Measurements from ENCODE around the gene ANKRD33B.
A peak's percentile ranks its signal among the peaks of the same experiment; 100 is the strongest.

The ANKRD33B gene

GRCh38 chr5:10592601-10593000 lies 28.7 kb downstream of the ANKRD33B start:
- H3K27me3 ChIP-seq (ENCODE audit: low read depth, low read length) = no peaks in the 10 kb centered on the region
- H3K27ac ChIP-seq (ENCODE audit: low read length) = no peak overlapping the region
- no peaks in the 10 kb centered on the region for H3K9me3 ChIP-seq (ENCODE audit: control insufficient read depth in 1 of 2, low read length in 2 of 2)
- no peaks in the 10 kb centered on the region for H3K36me3 ChIP-seq (ENCODE audit: control insufficient read depth in 1 of 2, insufficient read depth in 2 of 2, low read length in 2 of 2)
- no peak overlapping the region for H3K4me3 ChIP-seq (ENCODE audit: low read depth in 1 of 2, low read length in 2 of 2)
- H3K4me1 ChIP-seq (ENCODE audit: control insufficient read depth in 1 of 2, insufficient read depth in 2 of 2, low read length in 2 of 2) = no peaks in the 10 kb centered on the region

- no peak overlapping the region for H3K27ac ChIP-seq (ENCODE audit: low read length)
- no peaks in the 10 kb centered on the region for H3K27me3 ChIP-seq (ENCODE audit: low read depth, low read length)
- H3K9me3 ChIP-seq (ENCODE audit: control insufficient read depth in 1 of 2, low read length in 2 of 2) = no peaks in the 10 kb centered on the region
- no peak overlapping the region for H3K4me3 ChIP-seq (ENCODE audit: low read depth in 1 of 2, low read length in 2 of 2)
- no peaks in the 10 kb centered on the region for H3K4me1 ChIP-seq (ENCODE audit: control insufficient read depth in 1 of 2, insufficient read depth in 2 of 2, low read length in 2 of 2)
- H3K36me3 ChIP-seq (ENCODE audit: control insufficient read depth in 1 of 2, insufficient read depth in 2 of 2, low read length in 2 of 2) = no peaks in the 10 kb centered on the region
Observed at GRCh38 chr5:10593531-10594181, 29.8 kb downstream of the ANKRD33B start.

- Histone ChIP-seq H3K36me3 (ENCODE audit: control insufficient read depth in 1 of 2, insufficient read depth in 2 of 2, low read length in 2 of 2) (no peaks in the 10 kb centered on the region), H3K27me3 (ENCODE audit: low read depth, low read length) (no peaks in the 10 kb centered on the region), H3K4me1 (ENCODE audit: control insufficient read depth in 1 of 2, insufficient read depth in 2 of 2, low read length in 2 of 2) (no peaks in the 10 kb centered on the region), H3K9me3 (ENCODE audit: control insufficient read depth in 1 of 2, low read length in 2 of 2) (peaks cover 0 to 2% of the 10 kb centered on the region in 2 donors), H3K27ac (ENCODE audit: low read length) (no peak overlapping the region), H3K4me3 (ENCODE audit: low read depth in 1 of 2, low read length in 2 of 2) (no peak overlapping the region)
Observed at GRCh38 chr5:10594591-10595210, 30.8 kb downstream of the ANKRD33B start.

GRCh38 chr5:10595293-10595671 lies 31.4 kb downstream of the ANKRD33B start:
- Histone ChIP-seq H3K4me3 (ENCODE audit: low read depth in 1 of 2, low read length in 2 of 2) (no peak overlapping the region), H3K9me3 (ENCODE audit: control insufficient read depth in 1 of 2, low read length in 2 of 2) (peaks cover 0 to 2% of the 10 kb centered on the region in 2 donors), H3K36me3 (ENCODE audit: control insufficient read depth in 1 of 2, insufficient read depth in 2 of 2, low read length in 2 of 2) (no peaks in the 10 kb centered on the region), H3K27me3 (ENCODE audit: low read depth, low read length) (no peaks in the 10 kb centered on the region), H3K4me1 (ENCODE audit: control insufficient read depth in 1 of 2, insufficient read depth in 2 of 2, low read length in 2 of 2) (peaks cover 0 to 2% of the 10 kb centered on the region in 2 donors), H3K27ac (ENCODE audit: low read length) (peak overlapping the region; percentile 37)

- Histone ChIP-seq H3K4me1 (ENCODE audit: control insufficient read depth in 1 of 2, insufficient read depth in 2 of 2, low read length in 2 of 2) (peaks cover 2 to 4% of the 10 kb centered on the region in 2 donors), H3K36me3 (ENCODE audit: control insufficient read depth in 1 of 2, insufficient read depth in 2 of 2, low read length in 2 of 2) (no peaks in the 10 kb centered on the region), H3K9me3 (ENCODE audit: control insufficient read depth in 1 of 2, low read length in 2 of 2) (peaks cover 0 to 2% of the 10 kb centered on the region in 2 donors), H3K27ac (ENCODE audit: low read length) (peak overlapping the region; percentile 37), H3K4me3 (ENCODE audit: low read depth in 1 of 2, low read length in 2 of 2) (peak overlapping the region in 1 of 2 donors; percentile 22), H3K27me3 (ENCODE audit: low read depth, low read length) (no peaks in the 10 kb centered on the region)
Observed at GRCh38 chr5:10595672-10596309, 31.9 kb downstream of the ANKRD33B start.

- no peaks in the 10 kb centered on the region for H3K27me3 ChIP-seq (ENCODE audit: low read depth, low read length)
- no peak overlapping the region for H3K27ac ChIP-seq (ENCODE audit: low read length)
- peaks cover 0 to 2% of the 10 kb centered on the region in 2 donors for H3K9me3 ChIP-seq (ENCODE audit: control insufficient read depth in 1 of 2, low read length in 2 of 2)
- H3K4me3 ChIP-seq (ENCODE audit: low read depth in 1 of 2, low read length in 2 of 2) = peak overlapping the region in 1 of 2 donors; percentile 22
- peaks cover 4 to 7% of the 10 kb centered on the region in 2 donors for H3K4me1 ChIP-seq (ENCODE audit: control insufficient read depth in 1 of 2, insufficient read depth in 2 of 2, low read length in 2 of 2)
- H3K36me3 ChIP-seq (ENCODE audit: control insufficient read depth in 1 of 2, insufficient read depth in 2 of 2, low read length in 2 of 2) = no peaks in the 10 kb centered on the region
Observed at GRCh38 chr5:10596310-10596703, 32.4 kb downstream of the ANKRD33B start.

- peaks cover 8 to 13% of the 10 kb centered on the region in 2 donors for H3K4me1 ChIP-seq (ENCODE audit: control insufficient read depth in 1 of 2, insufficient read depth in 2 of 2, low read length in 2 of 2)
- H3K4me3 ChIP-seq (ENCODE audit: low read depth in 1 of 2, low read length in 2 of 2) = no peak overlapping the region
- peaks cover 0 to 2% of the 10 kb centered on the region in 2 donors for H3K9me3 ChIP-seq (ENCODE audit: control insufficient read depth in 1 of 2, low read length in 2 of 2)
- H3K36me3 ChIP-seq (ENCODE audit: control insufficient read depth in 1 of 2, insufficient read depth in 2 of 2, low read length in 2 of 2) = no peaks in the 10 kb centered on the region
- H3K27me3 ChIP-seq (ENCODE audit: low read depth, low read length) = no peaks in the 10 kb centered on the region
- H3K27ac ChIP-seq (ENCODE audit: low read length) = no peak overlapping the region
Observed at GRCh38 chr5:10596886-10597451, 33.1 kb downstream of the ANKRD33B start.

GRCh38 chr5:10599113-10599512 lies 35.2 kb downstream of the ANKRD33B start:
- H3K9me3 ChIP-seq (ENCODE audit: control insufficient read depth in 1 of 2, low read length in 2 of 2) = peaks cover 0 to 2% of the 10 kb centered on the region in 2 donors
- H3K27ac ChIP-seq (ENCODE audit: low read length) = no peak overlapping the region
- peaks cover 8 to 15% of the 10 kb centered on the region in 2 donors for H3K4me1 ChIP-seq (ENCODE audit: control insufficient read depth in 1 of 2, insufficient read depth in 2 of 2, low read length in 2 of 2)
- no peaks in the 10 kb centered on the region for H3K27me3 ChIP-seq (ENCODE audit: low read depth, low read length)
- no peak overlapping the region for H3K4me3 ChIP-seq (ENCODE audit: low read depth in 1 of 2, low read length in 2 of 2)
- H3K36me3 ChIP-seq (ENCODE audit: control insufficient read depth in 1 of 2, insufficient read depth in 2 of 2, low read length in 2 of 2) = no peaks in the 10 kb centered on the region

GRCh38 chr5:10599862-10600284 lies 36.0 kb downstream of the ANKRD33B start:
- H3K9me3 ChIP-seq (ENCODE audit: control insufficient read depth in 1 of 2, low read length in 2 of 2) = peaks cover 0 to 2% of the 10 kb centered on the region in 2 donors
- no peak overlapping the region for H3K27ac ChIP-seq (ENCODE audit: low read length)
- no peak overlapping the region for H3K4me3 ChIP-seq (ENCODE audit: low read depth in 1 of 2, low read length in 2 of 2)
- no peaks in the 10 kb centered on the region for H3K27me3 ChIP-seq (ENCODE audit: low read depth, low read length)
- peaks cover 8 to 15% of the 10 kb centered on the region in 2 donors for H3K4me1 ChIP-seq (ENCODE audit: control insufficient read depth in 1 of 2, insufficient read depth in 2 of 2, low read length in 2 of 2)
- H3K36me3 ChIP-seq (ENCODE audit: control insufficient read depth in 1 of 2, insufficient read depth in 2 of 2, low read length in 2 of 2) = no peaks in the 10 kb centered on the region

GRCh38 chr5:10600626-10601245 lies 36.9 kb downstream of the ANKRD33B start:
- no peaks in the 10 kb centered on the region for H3K36me3 ChIP-seq (ENCODE audit: control insufficient read depth in 1 of 2, insufficient read depth in 2 of 2, low read length in 2 of 2)
- H3K4me3 ChIP-seq (ENCODE audit: low read depth in 1 of 2, low read length in 2 of 2) = no peak overlapping the region
- peaks cover 0 to 2% of the 10 kb centered on the region in 2 donors for H3K9me3 ChIP-seq (ENCODE audit: control insufficient read depth in 1 of 2, low read length in 2 of 2)
- peaks cover 8 to 15% of the 10 kb centered on the region in 2 donors for H3K4me1 ChIP-seq (ENCODE audit: control insufficient read depth in 1 of 2, insufficient read depth in 2 of 2, low read length in 2 of 2)
- H3K27ac ChIP-seq (ENCODE audit: low read length) = no peak overlapping the region
- H3K27me3 ChIP-seq (ENCODE audit: low read depth, low read length) = no peaks in the 10 kb centered on the region

Measured in muscle layer of duodenum (tissue), 2 donors.